ENCODE measurements around the gene TNNI2.

TNNI2 gene

GRCh38 chr11:1847006-1847735 lies 8.4 kb downstream of the TNNI2 start:
- no peak for DNase-seq

GRCh38 chr11:1847926-1848639 lies 9.3 kb downstream of the TNNI2 start:
- DNase-seq = no peak

- DNase-seq = no peak
Measured at GRCh38 chr11:1848640-1849430, 10.1 kb downstream of the TNNI2 start.

GRCh38 chr11:1851468-1852180 lies 12.8 kb downstream of the TNNI2 start:
- no peak for DNase-seq

- DNase-seq = no peak
Measured at GRCh38 chr11:1852271-1852876, 13.6 kb downstream of the TNNI2 start.

DNA sequence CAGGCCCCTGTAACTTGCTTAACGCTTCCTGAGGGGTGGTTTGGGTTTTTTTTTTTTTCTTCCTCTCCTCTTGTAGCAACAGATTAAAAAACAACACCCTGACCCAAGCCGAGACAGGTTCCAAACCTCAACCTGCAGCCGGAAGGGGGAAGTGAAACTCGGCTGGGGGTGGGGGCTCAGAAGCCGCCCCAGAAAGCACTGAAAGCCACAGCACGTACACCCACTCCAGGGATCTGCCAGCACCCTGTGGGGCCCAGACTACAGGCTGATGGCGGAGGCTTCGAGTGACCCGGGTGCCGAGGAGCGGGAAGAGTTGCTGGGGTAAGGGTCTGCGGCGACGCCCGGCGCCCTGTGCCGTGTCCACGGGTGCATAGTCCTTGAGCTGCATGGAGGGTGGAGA lies 14.1 kb downstream of the TNNI2 start, which contains the start of gene LSP1:
Gene LSP1, plus strand, starts transcription at position 208 of the 400 bp plus-strand sequence. Its CDS starts 61 bp downstream, at position 269.
- DNase-seq = peak; percentile 91

- peak; percentile 39 for DNase-seq
Measured at GRCh38 chr11:1853376-1854131, 14.8 kb downstream of the TNNI2 start.

DNA sequence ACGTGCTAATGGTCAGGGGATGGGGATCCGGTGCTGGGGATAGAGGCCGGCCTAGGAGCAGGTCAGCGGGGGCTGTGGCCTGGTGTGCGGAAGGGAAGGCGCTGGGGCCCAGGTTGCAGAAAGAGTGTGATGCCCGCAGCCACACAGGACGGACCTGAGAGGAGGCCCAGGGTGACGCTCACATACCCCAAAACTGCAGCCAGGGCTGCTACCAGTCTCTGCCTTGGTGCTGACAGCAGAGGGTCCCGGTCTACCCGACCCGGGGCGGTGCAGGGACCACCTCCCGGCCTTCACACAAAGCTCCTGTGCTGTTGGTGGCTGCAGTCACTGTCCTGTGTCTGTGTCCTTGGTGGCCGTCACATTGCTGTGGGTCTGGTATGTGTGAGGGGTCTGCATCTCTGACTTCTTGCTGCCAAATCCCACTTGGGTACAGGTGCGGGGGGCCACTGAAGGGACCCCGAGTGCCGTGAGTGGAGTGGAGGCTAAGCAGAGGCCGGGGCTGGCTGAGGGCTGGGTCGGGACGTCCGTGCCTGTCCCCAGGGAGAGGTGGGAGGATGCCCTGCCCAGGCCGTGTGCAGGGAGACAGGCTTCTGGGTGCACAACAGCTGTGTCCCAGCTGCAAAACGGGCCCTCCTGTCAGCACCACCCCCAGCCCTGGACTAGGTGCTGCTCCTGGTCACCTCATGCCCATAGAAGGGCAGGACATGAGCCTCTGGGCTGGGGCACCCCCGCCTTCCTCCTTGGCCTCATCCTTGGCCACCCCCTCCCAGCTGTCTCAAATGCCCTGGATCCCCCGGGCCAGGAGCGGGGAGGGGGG lies 15.6 kb downstream of the TNNI2 start:
- DNase-seq = no peak

GRCh38 chr11:1854949-1855885 lies 16.4 kb downstream of the TNNI2 start:
- no peak for DNase-seq

- no peak for DNase-seq
Measured at GRCh38 chr11:1855886-1856265, 17.1 kb downstream of the TNNI2 start.

DNA sequence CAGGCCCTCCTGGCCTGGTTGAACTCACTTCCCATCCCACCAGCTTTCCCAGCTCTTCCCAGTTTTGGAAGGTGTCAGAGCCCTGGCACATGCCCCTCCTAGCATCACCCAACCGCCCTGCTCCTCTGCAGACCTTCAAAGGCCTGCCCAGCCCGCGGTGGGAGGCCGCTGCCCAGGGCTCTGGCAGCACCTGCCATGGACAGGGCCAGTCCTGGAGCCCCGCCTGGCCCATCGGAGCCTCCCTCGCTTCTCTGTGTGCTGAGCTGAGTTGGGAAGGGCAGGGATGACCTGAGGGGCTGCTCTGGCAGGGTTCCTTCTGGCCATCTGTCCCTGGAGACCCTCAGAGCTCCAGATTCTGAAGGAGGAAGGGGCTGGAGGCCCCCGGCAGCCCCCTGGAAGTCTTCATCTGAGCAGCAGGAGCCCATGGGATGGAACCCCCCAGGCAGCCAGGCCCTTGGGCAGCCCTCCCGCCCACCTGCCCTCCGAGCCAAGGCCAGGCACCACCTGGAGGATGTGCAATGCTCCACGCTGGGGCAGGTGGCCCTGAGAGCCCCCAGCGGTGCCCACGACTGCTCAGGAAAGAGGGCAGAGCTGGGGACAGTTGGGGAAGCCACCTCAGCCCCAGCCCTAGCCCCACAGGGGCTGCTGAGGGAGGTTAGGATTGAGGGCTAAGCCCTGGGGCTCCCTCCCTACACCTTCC lies 17.7 kb downstream of the TNNI2 start:
- DNase-seq = no peak

DNA sequence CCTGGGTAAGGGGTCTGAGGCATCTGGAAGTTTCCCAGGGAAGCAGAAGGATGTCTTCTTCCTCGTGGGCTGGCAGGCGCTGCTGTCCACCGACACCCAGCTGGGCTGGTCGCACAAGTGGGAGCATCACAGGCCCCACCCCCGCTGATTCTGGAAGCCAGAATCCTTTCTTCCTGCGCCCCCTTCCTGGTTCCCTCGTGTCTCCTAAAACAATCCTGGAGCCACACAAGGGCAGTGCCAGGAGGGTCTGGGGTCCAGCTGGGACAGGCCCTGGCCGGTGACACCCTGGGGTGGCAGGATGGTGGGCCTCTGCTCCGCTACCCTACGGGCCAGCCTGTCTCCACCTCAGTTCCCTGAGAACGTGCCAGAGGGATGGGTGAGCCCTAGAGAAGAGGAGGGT lies 18.3 kb downstream of the TNNI2 start:
- no peak for DNase-seq

- no peak for DNase-seq
Measured at GRCh38 chr11:1858154-1858553, 19.4 kb downstream of the TNNI2 start.

- no peak for DNase-seq
Measured at GRCh38 chr11:1858576-1858975, 19.8 kb downstream of the TNNI2 start.

DNA sequence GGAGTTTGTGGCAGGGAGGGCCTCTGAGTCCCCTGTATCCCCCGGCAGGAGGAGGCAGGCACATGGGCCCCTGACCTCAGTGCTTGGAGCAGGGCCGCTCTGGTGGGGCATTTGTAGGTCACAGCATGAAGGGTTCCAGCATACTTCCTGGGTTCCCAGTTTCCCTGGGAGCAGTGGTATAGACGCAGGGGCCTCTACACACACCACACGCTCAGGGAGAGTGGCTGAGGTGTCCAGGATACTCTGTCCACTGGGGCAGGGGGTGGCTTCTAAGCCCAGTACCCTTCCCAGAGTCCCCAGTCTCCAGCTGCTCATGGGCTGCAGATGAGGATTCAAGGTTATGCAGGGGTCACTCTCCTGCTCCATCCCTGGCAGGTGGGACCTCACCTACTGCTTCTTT lies 20.2 kb downstream of the TNNI2 start:
- no peak for DNase-seq

GRCh38 chr11:1860108-1860507 lies 21.3 kb downstream of the TNNI2 start:
- no peak for DNase-seq

- DNase-seq = no peak
Measured at GRCh38 chr11:1861435-1862411, 22.9 kb downstream of the TNNI2 start.

Data from CD4-positive, alpha-beta T cell treated with Interleukin-17A for 1 hour (primary cell).